Kidney epithelial cell (primary cell): ENCODE measurements around the gene ACACA. TPM values are rescaled to one million over a fixed set of nuclear protein-coding genes. Genes with fewer than 3 reads are reported as not detected.
A peak's percentile ranks its signal among the peaks of the same experiment; 100 is the strongest.

ENCODE experiments used
- DNase-seq: peaks from one replicate; pipeline ENCODE4 v3.0.0-alpha.2; 2010; ENCODE audit warnings: low read depth
- H3K27me3 ChIP-seq: 2 replicates; pipeline ENCODE4 v1.6.0; 2011; ENCODE audit warnings: low read length; ENCODE audit not compliant: control insufficient read depth, insufficient read depth
- H3K36me3 ChIP-seq: 2 replicates; pipeline ENCODE4 v1.5.1; 2011; ENCODE audit warnings: low read length; ENCODE audit not compliant: control insufficient read depth, insufficient read depth
- H3K4me3 ChIP-seq: 2 replicates; pipeline ENCODE4 v1.5.1; 2011; ENCODE audit warnings: low read depth, mild to moderate bottlenecking, control low read depth, low read length
- total RNA-seq: library from RNA; depleted of rRNA; stranded (reverse); fragments of >200 nt; gene quantifications from 2 replicates; pipeline ENCODE4 v1.2.3, GENCODE V29; 2015
- TF ChIP-seq, protein P1 (sequence below): IDR thresholded peaks from 2 replicates; pipeline ENCODE4 v1.5.1; 2011; ENCODE audit warnings: mild to moderate bottlenecking, moderate library complexity, low read length, control low read depth, inconsistent platforms; ENCODE audit not compliant: insufficient read depth, poor library complexity, severe bottlenecking

ACACA gene
- total RNA-seq, 1 donor from 2014 or later, result 54.2 TPM

DNA sequence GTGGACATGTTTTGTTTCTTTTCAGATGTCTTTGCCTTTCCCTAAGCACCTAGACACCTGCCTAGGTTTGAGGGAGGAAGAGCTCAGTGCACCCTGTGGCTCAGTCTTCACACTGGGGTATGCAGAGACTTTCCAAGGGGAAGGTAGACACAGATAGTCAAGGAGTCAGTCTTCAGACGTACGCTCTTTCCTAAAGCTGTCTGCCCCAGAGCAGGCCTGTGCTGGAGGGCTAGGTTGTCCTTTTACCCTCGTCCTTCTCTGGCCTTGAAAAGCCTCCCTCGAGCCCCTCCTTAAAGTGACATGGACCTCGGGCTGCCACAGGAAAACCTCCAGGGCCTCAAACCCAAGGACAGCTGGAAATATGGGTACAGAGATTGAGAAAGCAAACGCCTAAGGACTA is 354.2 kb downstream of the ACACA start:
- Histone ChIP-seq H3K4me3 (no peak overlapping the region), H3K36me3 (no peaks in the 10 kb centered on the region), H3K27me3 (no peaks in the 10 kb centered on the region)
- no peak for DNase-seq
- TF ChIP-seq, protein P1, sequence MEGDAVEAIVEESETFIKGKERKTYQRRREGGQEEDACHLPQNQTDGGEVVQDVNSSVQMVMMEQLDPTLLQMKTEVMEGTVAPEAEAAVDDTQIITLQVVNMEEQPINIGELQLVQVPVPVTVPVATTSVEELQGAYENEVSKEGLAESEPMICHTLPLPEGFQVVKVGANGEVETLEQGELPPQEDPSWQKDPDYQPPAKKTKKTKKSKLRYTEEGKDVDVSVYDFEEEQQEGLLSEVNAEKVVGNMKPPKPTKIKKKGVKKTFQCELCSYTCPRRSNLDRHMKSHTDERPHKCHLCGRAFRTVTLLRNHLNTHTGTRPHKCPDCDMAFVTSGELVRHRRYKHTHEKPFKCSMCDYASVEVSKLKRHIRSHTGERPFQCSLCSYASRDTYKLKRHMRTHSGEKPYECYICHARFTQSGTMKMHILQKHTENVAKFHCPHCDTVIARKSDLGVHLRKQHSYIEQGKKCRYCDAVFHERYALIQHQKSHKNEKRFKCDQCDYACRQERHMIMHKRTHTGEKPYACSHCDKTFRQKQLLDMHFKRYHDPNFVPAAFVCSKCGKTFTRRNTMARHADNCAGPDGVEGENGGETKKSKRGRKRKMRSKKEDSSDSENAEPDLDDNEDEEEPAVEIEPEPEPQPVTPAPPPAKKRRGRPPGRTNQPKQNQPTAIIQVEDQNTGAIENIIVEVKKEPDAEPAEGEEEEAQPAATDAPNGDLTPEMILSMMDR, result no peak

DNA sequence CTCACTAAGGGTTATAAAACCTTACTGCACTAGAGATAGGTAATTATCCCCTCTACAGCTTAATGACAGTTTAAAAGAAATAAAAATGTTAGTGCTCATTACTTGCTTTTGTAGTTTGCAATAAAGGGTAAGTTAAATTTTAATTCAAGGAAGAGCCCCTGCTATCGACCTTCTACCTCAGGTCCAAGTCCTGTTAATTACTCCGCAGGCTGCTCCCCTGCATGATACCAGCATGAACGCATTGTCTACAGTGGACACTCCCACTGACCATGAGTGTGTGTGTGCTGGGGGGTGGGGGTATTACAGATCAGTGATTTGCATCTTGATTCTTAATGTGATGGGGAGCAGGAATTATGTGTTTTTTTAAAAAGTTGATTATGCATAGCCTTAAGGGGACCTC is 354.8 kb downstream of the ACACA start:
- no peak for DNase-seq
- Histone ChIP-seq H3K27me3 (no peaks in the 10 kb centered on the region), H3K4me3 (no peak overlapping the region), H3K36me3 (no peaks in the 10 kb centered on the region)
- TF ChIP-seq, protein P1, result no peak

- no peaks in the 10 kb centered on the region for H3K36me3 ChIP-seq
- no peak overlapping the region for H3K4me3 ChIP-seq
- H3K27me3 ChIP-seq, result no peaks in the 10 kb centered on the region
- TF ChIP-seq, protein P1, result no peak
- DNase-seq, result no peak
These were observed 355.3 kb downstream of the ACACA start for GRCh38 chr17:37051381-37051780.

DNA sequence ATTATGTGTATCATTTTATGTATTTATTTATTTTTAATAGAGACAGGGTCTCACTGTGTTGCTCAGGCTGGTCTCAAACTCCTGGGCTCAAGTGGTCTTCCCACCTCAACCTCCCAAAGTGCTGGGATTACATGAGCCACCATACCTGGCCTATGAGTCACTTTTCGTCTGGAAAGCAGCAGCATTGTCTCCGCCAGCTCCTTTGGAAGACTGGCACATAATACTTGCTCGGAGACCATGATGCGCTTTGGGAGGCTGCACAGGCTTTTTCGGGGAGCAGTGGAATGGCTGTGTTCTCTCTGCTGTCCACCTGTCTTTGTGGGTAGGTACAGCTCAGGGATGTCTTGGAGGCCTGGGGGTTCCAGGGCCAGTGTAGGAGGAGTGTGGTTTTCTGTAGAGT is 355.7 kb downstream of the ACACA start:
- no peaks in the 10 kb centered on the region for H3K27me3 ChIP-seq
- DNase-seq, result peak; percentile 16
- no peaks in the 10 kb centered on the region for H3K36me3 ChIP-seq
- TF ChIP-seq, protein P1, result no peak
- H3K4me3 ChIP-seq, result no peak overlapping the region

GRCh38 chr17:37048811-37049210 is 357.8 kb downstream of the ACACA start:
- no peaks in the 10 kb centered on the region for H3K27me3 ChIP-seq
- H3K4me3 ChIP-seq, result no peak overlapping the region
- no peaks in the 10 kb centered on the region for H3K36me3 ChIP-seq
- no peak for DNase-seq
- TF ChIP-seq, protein P1, result no peak

- H3K4me3 ChIP-seq, result no peak overlapping the region
- no peaks in the 10 kb centered on the region for H3K27me3 ChIP-seq
- H3K36me3 ChIP-seq, result no peaks in the 10 kb centered on the region
- peak; percentile 48 for DNase-seq
- TF ChIP-seq, protein P1, result peak; percentile 88
These were observed 359.0 kb downstream of the ACACA start for GRCh38 chr17:37047631-37048104.
